Cardiac muscle cell (in vitro differentiated cells and primary cell): ENCODE measurements around the gene RHOG. TPM values are rescaled to one million over a fixed set of nuclear protein-coding genes. Genes with fewer than 3 reads are reported as not detected.

Experiments used
- DNase-seq, 2 donors: peaks; one replicate each; pipeline versions ENCODE4 v3.0.0 to v3.0.0-alpha.2; 2010 to 2017; ENCODE audit warnings: low read depth in 1 of 2, low spot score in 1 of 2
- H3K27ac ChIP-seq: fragments of 200-600 bp; sonication (generic); 2 replicates; pipeline ENCODE4 v1.5.1; 2016
- H3K27me3 ChIP-seq: fragments of 200-600 bp; sonication (generic); 2 replicates; pipeline ENCODE4 v1.6.0; 2016; ENCODE audit warnings: control low read depth
- H3K36me3 ChIP-seq: fragments of 200-600 bp; sonication (generic); 2 replicates; pipeline ENCODE4 v1.5.1; 2016; ENCODE audit warnings: control low read depth
- H3K4me1 ChIP-seq: fragments of 200-600 bp; sonication (generic); 2 replicates; pipeline ENCODE4 v1.8.1; 2017; ENCODE audit warnings: low read depth, mild to moderate bottlenecking, mixed run types
- H3K4me3 ChIP-seq: fragments of 200-600 bp; sonication (generic); 2 replicates; pipeline ENCODE4 v1.5.1; 2016; ENCODE audit warnings: mild to moderate bottlenecking
- H3K9me3 ChIP-seq: fragments of 200-600 bp; sonication (generic); 2 replicates; pipeline ENCODE4 v1.5.1; 2017; ENCODE audit warnings: low read depth, mild to moderate bottlenecking, control low read depth
- CTCF ChIP-seq: IDR thresholded peaks from 2 replicates; pipeline ENCODE4 v1.5.1; 2012; ENCODE audit warnings: low read depth, mild to moderate bottlenecking, low read length
- polyA plus RNA-seq: library from polyadenylated mRNA; unstranded; fragments of >200 nt; fragmentation: Nextera tagmentation; extraction: Ambion mirVana; gene quantifications from 2 replicates; pipeline ENCODE4 v1.2.1, GENCODE V29; 2016
- total RNA-seq: library from RNA; depleted of rRNA; stranded (reverse); fragments of >200 nt; gene quantifications from 2 replicates; pipeline ENCODE4 v1.2.3, GENCODE V29; 2016

The RHOG gene
- total and polyA plus RNA-seq, 2 experiments from 2014 or later = 29.2 to 39.1 TPM

GRCh38 chr11:3877364-3878257 lies 36.9 kb upstream of the RHOG start:
- H3K36me3 ChIP-seq = no peaks in the 10 kb centered on the region
- H3K4me3 ChIP-seq = no peak overlapping the region
- peaks cover 37% of the 10 kb centered on the region for H3K27me3 ChIP-seq
- no peak for DNase-seq
- peaks cover 6% of the 10 kb centered on the region for H3K4me1 ChIP-seq
- no peaks in the 10 kb centered on the region for H3K9me3 ChIP-seq
- TF ChIP-seq CTCF = no peak
- no peak overlapping the region for H3K27ac ChIP-seq

DNA sequence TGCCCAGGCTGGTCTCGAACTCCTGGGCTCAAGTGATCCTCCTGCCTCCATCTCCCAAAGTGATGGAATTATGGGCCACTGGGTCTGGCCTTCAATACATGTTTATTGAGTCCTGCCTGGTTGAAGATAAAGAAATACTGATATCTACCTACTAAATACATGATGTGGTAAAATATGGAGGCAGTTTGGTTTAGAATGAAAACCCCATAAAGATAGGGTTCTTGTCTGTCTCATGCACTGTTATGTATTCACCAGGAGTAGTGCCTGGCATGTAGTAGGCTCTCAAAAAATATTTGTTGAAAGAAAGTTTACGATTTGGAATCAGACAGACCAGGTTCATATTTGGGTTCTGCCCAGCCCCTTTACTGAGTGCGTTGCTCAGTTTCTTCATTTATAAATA lies 35.9 kb upstream of the RHOG start:
- no peak for TF ChIP-seq CTCF
- DNase-seq = no peak

GRCh38 chr11:3873712-3874349 lies 33.1 kb upstream of the RHOG start:
- peak in 1 of 2 donors; percentile 41 for DNase-seq
- no peak for TF ChIP-seq CTCF
- Histone ChIP-seq H3K4me3 (no peak overlapping the region), H3K9me3 (no peaks in the 10 kb centered on the region), H3K36me3 (no peaks in the 10 kb centered on the region), H3K27ac (no peak overlapping the region), H3K27me3 (peaks cover 56% of the 10 kb centered on the region), H3K4me1 (peaks cover 6% of the 10 kb centered on the region)

More for the DNA sequence above, 35.9 kb upstream of the RHOG start:
- peaks cover 43% of the 10 kb centered on the region for H3K27me3 ChIP-seq
- no peak overlapping the region for H3K4me3 ChIP-seq
- no peak overlapping the region for H3K27ac ChIP-seq
- H3K36me3 ChIP-seq = no peaks in the 10 kb centered on the region
- H3K9me3 ChIP-seq = no peaks in the 10 kb centered on the region
- H3K4me1 ChIP-seq = peaks cover 6% of the 10 kb centered on the region

DNA sequence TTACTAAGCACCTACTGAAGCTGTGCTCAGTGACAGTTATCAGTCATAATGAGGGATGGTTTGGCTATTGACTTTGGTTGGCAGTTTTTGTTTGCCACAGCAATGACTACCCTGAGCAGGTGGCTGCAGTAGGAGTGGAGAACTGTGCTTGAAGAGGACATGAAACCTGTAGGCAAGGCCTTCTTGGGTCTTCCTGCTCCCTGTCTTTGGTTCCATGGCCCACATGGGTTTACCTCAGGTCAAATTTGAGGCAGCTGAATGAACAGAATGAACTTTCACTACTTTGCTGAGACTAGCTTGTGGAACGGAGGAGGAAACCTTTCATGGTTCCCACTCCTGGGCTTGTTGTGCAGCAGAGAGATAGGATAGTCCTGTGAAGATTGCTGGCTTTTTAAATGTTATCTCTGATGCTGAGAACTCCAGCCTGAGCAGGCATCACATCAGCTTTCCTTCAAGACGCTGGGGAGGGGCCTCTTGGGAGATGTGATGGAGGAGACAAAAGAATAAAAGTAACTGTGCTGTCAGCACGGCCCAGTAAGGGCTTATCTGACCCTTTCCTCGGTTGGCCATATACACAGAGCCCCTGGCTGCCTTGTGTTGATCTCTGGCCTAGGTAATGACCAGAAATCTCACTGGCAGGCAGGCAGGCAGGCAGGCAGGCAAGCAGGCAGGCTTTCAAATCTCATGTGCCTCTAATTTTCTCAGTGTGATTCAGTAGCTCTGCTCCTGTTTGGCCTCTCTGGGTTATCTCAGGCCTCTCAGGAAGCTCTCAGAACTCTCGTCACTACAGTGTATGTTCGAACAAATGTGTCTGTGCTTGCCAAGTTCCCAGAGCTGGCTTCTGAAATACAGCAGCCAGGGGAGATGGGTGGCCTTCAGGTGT lies 26.7 kb upstream of the RHOG start:
- no peak for TF ChIP-seq CTCF
- peak; percentile 79 to 92 for DNase-seq
- peak overlapping the region; percentile 2 for H3K27ac ChIP-seq
- H3K27me3 ChIP-seq = peaks cover 51% of the 10 kb centered on the region
- peaks cover 23% of the 10 kb centered on the region for H3K4me1 ChIP-seq
- H3K9me3 ChIP-seq = no peaks in the 10 kb centered on the region
- H3K4me3 ChIP-seq = no peak overlapping the region
- H3K36me3 ChIP-seq = no peaks in the 10 kb centered on the region

- no peaks in the 10 kb centered on the region for H3K9me3 ChIP-seq
- no peak for TF ChIP-seq CTCF
- H3K27me3 ChIP-seq = peaks cover 48% of the 10 kb centered on the region
- no peak for DNase-seq
- no peak overlapping the region for H3K4me3 ChIP-seq
- H3K27ac ChIP-seq = no peak overlapping the region
- H3K4me1 ChIP-seq = peaks cover 23% of the 10 kb centered on the region
- H3K36me3 ChIP-seq = no peaks in the 10 kb centered on the region
Observed at GRCh38 chr11:3866836-3867208, 26.1 kb upstream of the RHOG start.
